Endodermal cell (in vitro differentiated cells): ENCODE measurements around the gene ADRB2. TPM values are rescaled to one million over a fixed set of nuclear protein-coding genes. Genes with fewer than 3 reads are reported as not detected.
"Not testable (repeated sequence)": the region's sequence is repeated elsewhere in the genome, so short reads cannot be mapped to it uniquely, and the experiment has no call there.

Source experiments
- DNase-seq: peaks from one replicate; pipeline ENCODE4 v3.0.0-alpha.2; 2017
- H3K27ac ChIP-seq: 2 replicates; pipeline ENCODE4 v1.5.1; 2013; ENCODE audit warnings: mild to moderate bottlenecking, low read depth, low read length, moderate library complexity
- H3K27me3 ChIP-seq: 2 replicates; pipeline ENCODE4 v1.6.1; 2013; ENCODE audit warnings: mild to moderate bottlenecking, low read length, moderate library complexity; ENCODE audit not compliant: insufficient read depth, control insufficient read depth, poor library complexity, severe bottlenecking
- H3K36me3 ChIP-seq: 2 replicates; pipeline ENCODE4 v1.7.0; 2013; ENCODE audit warnings: mild to moderate bottlenecking, low read length, moderate library complexity; ENCODE audit not compliant: control insufficient read depth, insufficient read depth
- H3K4me1 ChIP-seq: one replicate; pipeline ENCODE4 v1.7.0; 2013; ENCODE audit warnings: low read length; ENCODE audit not compliant: control insufficient read depth, insufficient read depth
- H3K4me3 ChIP-seq: 2 replicates; pipeline ENCODE4 v1.5.1; 2013; ENCODE audit warnings: mild to moderate bottlenecking, low read length, moderate library complexity
- H3K9ac ChIP-seq: 2 replicates; pipeline ENCODE4 v1.6.1; 2013; ENCODE audit warnings: mild to moderate bottlenecking, low read length, moderate library complexity; ENCODE audit not compliant: poor library complexity, severe bottlenecking; ENCODE audit errors: extremely low read depth
- H3K9me3 ChIP-seq: 2 replicates; pipeline ENCODE4 v1.6.1; 2013; ENCODE audit warnings: mild to moderate bottlenecking, low read length, moderate library complexity; ENCODE audit not compliant: control insufficient read depth
- H3K27ac Mint-ChIP-seq: 2 replicates; pipeline ENCODE4 v1.8.0; 2020; ENCODE audit warnings: mixed read lengths
- H3K27me3 Mint-ChIP-seq: 2 replicates; pipeline ENCODE4 v1.8.0; 2021; ENCODE audit warnings: mild to moderate bottlenecking, mixed read lengths; ENCODE audit not compliant: insufficient read depth
- H3K36me3 Mint-ChIP-seq: 2 replicates; pipeline ENCODE4 v1.8.0; 2020; ENCODE audit warnings: low read depth, mixed read lengths
- H3K4me1 Mint-ChIP-seq: 2 replicates; pipeline ENCODE4 v1.8.0; 2020; ENCODE audit warnings: mixed read lengths
- H3K4me3 Mint-ChIP-seq: 2 replicates; pipeline ENCODE4 v1.8.0; 2020; ENCODE audit warnings: mild to moderate bottlenecking, moderate library complexity, mixed read lengths
- H3K9me3 Mint-ChIP-seq: 2 replicates; pipeline ENCODE4 v1.8.0; 2020; ENCODE audit warnings: mild to moderate bottlenecking, mixed read lengths
- whole genome bisulfite sequencing, 2 experiments: methylation state at CpG; one replicate each; pipeline versions ENCODE4 v1.1.5 to v1.1.7; 2013; ENCODE audit warnings: missing lambda C conversion rate in 2 of 2, mixed read lengths in 1 of 2; ENCODE audit not compliant: insufficient coverage in 1 of 2, insufficient read length in 1 of 2; 5-methylcytosine and 5-hydroxymethylcytosine counted together
- total RNA-seq, 2 donors: library from RNA; stranded (reverse); fragmentation: NEBNext Ultra II Directional in 1 of 2; extraction: Animal tissue kit (Norgen Biotek cat#: 25700) in 1 of 2; gene quantifications; 2 replicates in 1 of 2; 3 replicates in 1 of 2; pipeline ENCODE4 v1.2.1, GENCODE V29; 2021
- TF ChIP-seq, protein P1 (sequence below): fragments of 200-600 bp; sonication (generic); conservative IDR thresholded peaks from 2 replicates; pipeline ENCODE4 v1.5.0; 2021; ENCODE audit warnings: antibody characterized with exemption, mild to moderate bottlenecking

Gene ADRB2
- total RNA-seq, 2 donors from 2014 or later, result 0.20 to 0.42 TPM

DNA sequence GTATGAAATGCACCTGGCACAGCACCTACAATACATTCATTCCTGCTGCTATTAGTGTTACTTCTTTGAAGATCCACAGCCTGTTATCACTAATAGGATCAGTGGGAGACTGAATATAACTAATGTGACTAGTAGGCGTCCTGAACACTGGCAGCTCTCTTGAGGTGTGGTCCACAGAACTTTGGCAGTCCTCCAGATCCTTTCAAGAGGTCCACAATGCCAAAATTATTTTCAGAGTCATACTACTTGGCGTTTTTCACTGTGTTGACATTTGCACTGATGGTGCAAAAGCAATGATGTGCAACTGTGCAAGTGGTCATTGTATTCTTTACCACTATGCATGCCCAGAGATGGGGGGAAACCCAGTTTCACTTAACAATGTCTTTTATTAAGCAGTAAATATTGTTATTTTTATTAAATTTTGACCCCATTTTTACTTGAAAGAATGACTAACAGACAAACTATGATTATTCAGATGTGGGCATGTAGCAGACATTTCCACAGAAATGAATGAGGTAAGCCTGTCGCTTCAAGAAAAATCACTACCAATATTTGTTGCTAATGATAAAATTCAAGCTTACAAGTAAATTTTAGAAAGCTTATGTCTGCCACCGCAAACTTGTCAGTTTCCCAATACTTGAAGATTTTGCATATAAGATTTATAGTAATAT lies 48.9 kb downstream of the ADRB2 start:
- H3K4me1 Mint-ChIP-seq, result peaks cover 5% of the 10 kb centered on the region
- TF ChIP-seq, protein P1, sequence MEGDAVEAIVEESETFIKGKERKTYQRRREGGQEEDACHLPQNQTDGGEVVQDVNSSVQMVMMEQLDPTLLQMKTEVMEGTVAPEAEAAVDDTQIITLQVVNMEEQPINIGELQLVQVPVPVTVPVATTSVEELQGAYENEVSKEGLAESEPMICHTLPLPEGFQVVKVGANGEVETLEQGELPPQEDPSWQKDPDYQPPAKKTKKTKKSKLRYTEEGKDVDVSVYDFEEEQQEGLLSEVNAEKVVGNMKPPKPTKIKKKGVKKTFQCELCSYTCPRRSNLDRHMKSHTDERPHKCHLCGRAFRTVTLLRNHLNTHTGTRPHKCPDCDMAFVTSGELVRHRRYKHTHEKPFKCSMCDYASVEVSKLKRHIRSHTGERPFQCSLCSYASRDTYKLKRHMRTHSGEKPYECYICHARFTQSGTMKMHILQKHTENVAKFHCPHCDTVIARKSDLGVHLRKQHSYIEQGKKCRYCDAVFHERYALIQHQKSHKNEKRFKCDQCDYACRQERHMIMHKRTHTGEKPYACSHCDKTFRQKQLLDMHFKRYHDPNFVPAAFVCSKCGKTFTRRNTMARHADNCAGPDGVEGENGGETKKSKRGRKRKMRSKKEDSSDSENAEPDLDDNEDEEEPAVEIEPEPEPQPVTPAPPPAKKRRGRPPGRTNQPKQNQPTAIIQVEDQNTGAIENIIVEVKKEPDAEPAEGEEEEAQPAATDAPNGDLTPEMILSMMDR, result no peak
- no peak for DNase-seq
- Histone ChIP-seq H3K4me1 (peaks cover 2% of the 10 kb centered on the region), H3K9ac (no peak overlapping the region), H3K27me3 (no peaks in the 10 kb centered on the region), H3K36me3 (no peaks in the 10 kb centered on the region), H3K4me3 (no peak overlapping the region), H3K9me3 (no peaks in the 10 kb centered on the region), H3K27ac (no peak overlapping the region)
- H3K27ac Mint-ChIP-seq, result no peak overlapping the region
- no peaks in the 10 kb centered on the region for H3K27me3 Mint-ChIP-seq
- H3K4me3 Mint-ChIP-seq, result no peak overlapping the region
- 93 to 97% methylated on average over 3 to 4 of the region's 4 CpGs for WGBS, 2 experiments
- no peaks in the 10 kb centered on the region for H3K9me3 Mint-ChIP-seq
- no peaks in the 10 kb centered on the region for H3K36me3 Mint-ChIP-seq

DNA sequence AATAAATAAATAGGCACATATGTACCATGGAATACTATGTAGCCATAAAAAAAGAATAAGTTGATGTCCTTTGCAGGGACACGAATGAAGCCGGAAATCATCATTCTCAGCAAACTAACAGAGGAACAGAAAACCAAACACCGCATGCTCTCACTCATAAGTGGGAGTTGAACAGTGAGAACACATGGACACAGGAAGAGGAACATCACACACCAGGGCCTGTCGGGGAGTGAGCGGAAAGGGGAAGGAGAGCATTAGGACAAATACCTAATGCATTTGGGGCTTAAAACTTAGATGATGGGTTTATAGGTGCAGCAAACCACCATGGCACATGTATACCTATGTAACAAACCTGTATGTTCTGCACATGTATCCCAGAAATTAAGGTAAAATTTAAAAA lies 51.0 kb downstream of the ADRB2 start:
- not testable (repeated sequence) for H3K27ac ChIP-seq, H3K27me3 Mint-ChIP-seq, H3K4me3 Mint-ChIP-seq, H3K27ac Mint-ChIP-seq, H3K36me3 ChIP-seq, H3K9ac ChIP-seq, H3K9me3 ChIP-seq, H3K9me3 Mint-ChIP-seq, H3K36me3 Mint-ChIP-seq, H3K4me1 ChIP-seq, DNase-seq, H3K4me1 Mint-ChIP-seq, H3K27me3 ChIP-seq, H3K4me3 ChIP-seq
- 93 to 98% methylated on average over 2 to 5 of the region's 5 CpGs for WGBS, 2 experiments

Other genes starting within 250 kb of the ADRB2 start
- gene HTR4, start 172.1 kb upstream of the ADRB2 start, total RNA-seq, result not detected
- gene SH3TC2, start 236.5 kb downstream of the ADRB2 start, total RNA-seq, result under 1 TPM; 0.27 to 0.75 TPM